Peyer's patch (tissue), 4 donors: Measurements from ENCODE around the gene PEX10.

ENCODE experiments used
- POLR2A ChIP-seq, 2 donors: fragments of 450-650 bp; IDR thresholded peaks; one replicate each; pipeline ENCODE4 v1.5.1; 2017; ENCODE audit warnings: antibody characterized with exemption in 2 of 2, mild to moderate bottlenecking in 2 of 2, moderate library complexity in 2 of 2
- TF ChIP-seq, protein P1 (sequence below), 6 experiments: fragments of 450-650 bp in 4 of 6; fragments of 200-600 bp in 2 of 6; sonication (generic) in 1 of 6; IDR thresholded peaks; one replicate each; pipeline ENCODE4 v1.5.1; 2017 to 2019; ENCODE audit warnings: antibody characterized with exemption in 6 of 6, mild to moderate bottlenecking in 3 of 6, moderate library complexity in 1 of 6

DNA sequence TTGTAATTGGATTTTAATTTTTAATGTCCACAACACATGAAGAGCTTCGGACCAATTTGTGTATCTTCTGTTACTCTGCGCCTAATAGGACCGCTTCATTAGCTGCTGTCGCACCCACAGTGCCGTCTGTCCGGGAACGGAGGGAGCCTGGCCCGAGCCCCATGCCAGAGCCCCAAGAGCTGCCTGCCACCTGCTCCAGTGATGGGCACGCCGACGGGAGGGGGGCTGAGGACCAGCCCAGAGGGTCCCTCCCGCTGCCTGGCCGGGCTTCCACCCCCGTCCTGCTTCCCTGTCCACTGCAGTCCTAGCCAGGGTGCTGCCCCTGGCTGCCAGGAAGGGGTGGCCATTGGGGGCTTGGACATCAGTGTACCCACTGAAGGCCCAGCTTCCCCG is 33.5 kb upstream of the PEX10 start:
- TF ChIP-seq, protein P1, sequence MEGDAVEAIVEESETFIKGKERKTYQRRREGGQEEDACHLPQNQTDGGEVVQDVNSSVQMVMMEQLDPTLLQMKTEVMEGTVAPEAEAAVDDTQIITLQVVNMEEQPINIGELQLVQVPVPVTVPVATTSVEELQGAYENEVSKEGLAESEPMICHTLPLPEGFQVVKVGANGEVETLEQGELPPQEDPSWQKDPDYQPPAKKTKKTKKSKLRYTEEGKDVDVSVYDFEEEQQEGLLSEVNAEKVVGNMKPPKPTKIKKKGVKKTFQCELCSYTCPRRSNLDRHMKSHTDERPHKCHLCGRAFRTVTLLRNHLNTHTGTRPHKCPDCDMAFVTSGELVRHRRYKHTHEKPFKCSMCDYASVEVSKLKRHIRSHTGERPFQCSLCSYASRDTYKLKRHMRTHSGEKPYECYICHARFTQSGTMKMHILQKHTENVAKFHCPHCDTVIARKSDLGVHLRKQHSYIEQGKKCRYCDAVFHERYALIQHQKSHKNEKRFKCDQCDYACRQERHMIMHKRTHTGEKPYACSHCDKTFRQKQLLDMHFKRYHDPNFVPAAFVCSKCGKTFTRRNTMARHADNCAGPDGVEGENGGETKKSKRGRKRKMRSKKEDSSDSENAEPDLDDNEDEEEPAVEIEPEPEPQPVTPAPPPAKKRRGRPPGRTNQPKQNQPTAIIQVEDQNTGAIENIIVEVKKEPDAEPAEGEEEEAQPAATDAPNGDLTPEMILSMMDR (IDR thresholded peaks at IDR 0.05): no peak
- TF ChIP-seq POLR2A (IDR thresholded peaks at IDR 0.05): no peak
